Endothelial cell (in vitro differentiated cells): ENCODE results near the gene GLP2R. TPM values are rescaled to one million over a fixed set of nuclear protein-coding genes. Genes with fewer than 3 reads are reported as not detected.

Source experiments
- DNase-seq: peaks from one replicate; pipeline ENCODE4 v3.0.0; 2021; ENCODE audit warnings: low spot score
- H3K27ac Mint-ChIP-seq: one replicate; pipeline ENCODE4 v1.8.0; 2021; ENCODE audit warnings: mixed read lengths, inconsistent platforms; ENCODE audit not compliant: unreplicated experiment
- H3K27me3 Mint-ChIP-seq: one replicate; pipeline ENCODE4 v1.8.0; 2021; ENCODE audit warnings: mild to moderate bottlenecking, moderate library complexity, mixed read lengths, inconsistent platforms; ENCODE audit not compliant: unreplicated experiment
- H3K36me3 Mint-ChIP-seq: one replicate; pipeline ENCODE4 v1.8.0; 2021; ENCODE audit warnings: mild to moderate bottlenecking, low read depth, mixed read lengths, inconsistent platforms; ENCODE audit not compliant: unreplicated experiment
- H3K4me1 Mint-ChIP-seq: one replicate; pipeline ENCODE4 v1.8.0; 2021; ENCODE audit warnings: mild to moderate bottlenecking, mixed read lengths, inconsistent platforms; ENCODE audit not compliant: unreplicated experiment
- H3K4me3 Mint-ChIP-seq: one replicate; pipeline ENCODE4 v1.8.0; 2021; ENCODE audit warnings: mild to moderate bottlenecking, mixed read lengths, inconsistent platforms; ENCODE audit not compliant: unreplicated experiment
- H3K9me3 Mint-ChIP-seq: one replicate; pipeline ENCODE4 v1.8.0; 2021; ENCODE audit warnings: mixed read lengths, inconsistent platforms; ENCODE audit not compliant: unreplicated experiment
- CTCF ChIP-seq: fragments of 200-600 bp; sonication (generic); IDR thresholded peaks from one replicate; pipeline ENCODE4 v1.5.0; 2021; ENCODE audit warnings: antibody characterized with exemption; ENCODE audit not compliant: unreplicated experiment
- total RNA-seq: library from RNA; stranded (reverse); fragmentation: NEBNext Ultra II Directional; extraction: Animal tissue kit (Norgen Biotek cat#: 25700); gene quantifications from one replicate; pipeline ENCODE4 v1.2.1, GENCODE V29; 2021; ENCODE audit not compliant: unreplicated experiment

Gene GLP2R
- total RNA-seq, 1 donor from 2014 or later, result 0.15 TPM

DNA sequence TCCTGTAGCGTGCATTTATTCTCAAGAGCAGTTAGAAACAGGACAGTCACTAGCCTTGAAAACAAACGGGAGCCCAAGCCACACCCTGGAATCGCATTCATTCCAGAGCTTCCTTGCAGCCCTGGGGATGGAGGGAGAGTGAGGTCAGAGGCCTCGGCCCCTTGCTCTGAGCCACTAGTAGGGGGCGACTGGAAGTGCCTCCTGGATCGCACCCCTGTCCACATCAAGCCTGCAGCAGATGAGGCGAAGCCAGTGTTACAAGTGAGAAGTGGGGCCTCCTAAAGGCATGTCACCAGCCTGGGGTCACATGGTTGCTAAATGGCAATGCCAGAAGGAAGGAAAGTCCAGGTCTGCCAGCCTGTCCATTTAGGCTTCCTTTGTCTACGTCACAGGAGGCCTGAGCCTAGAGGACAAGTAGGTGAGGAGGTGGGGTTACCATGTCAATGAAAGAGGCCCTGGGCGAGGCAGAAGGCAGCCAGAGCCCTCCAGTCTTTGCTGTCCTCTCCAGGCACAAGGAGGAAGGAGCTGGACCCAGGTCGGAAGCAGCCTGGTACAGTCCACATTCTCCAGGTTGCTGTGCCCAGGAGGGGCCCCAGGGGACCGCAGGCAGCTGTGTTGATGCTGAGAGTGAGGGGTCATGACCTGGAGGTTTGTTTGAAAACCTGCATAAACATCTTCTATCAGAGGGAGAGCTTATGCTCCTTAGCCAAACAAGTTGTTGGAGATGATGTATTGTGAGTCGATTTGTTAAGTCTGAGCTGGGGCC lies 82.3 kb downstream of the GLP2R start:
- DNase-seq, result no peak
- no peak overlapping the region for H3K27ac Mint-ChIP-seq
- peaks cover 3% of the 10 kb centered on the region for H3K27me3 Mint-ChIP-seq
- H3K36me3 Mint-ChIP-seq, result no peaks in the 10 kb centered on the region
- H3K4me1 Mint-ChIP-seq, result no peaks in the 10 kb centered on the region
- H3K9me3 Mint-ChIP-seq, result no peaks in the 10 kb centered on the region
- no peak overlapping the region for H3K4me3 Mint-ChIP-seq
- no peak for TF ChIP-seq CTCF

- no peak for DNase-seq
- Mint-ChIP-seq H3K4me3 (no peak overlapping the region), H3K27ac (no peak overlapping the region), H3K27me3 (peaks cover 2% of the 10 kb centered on the region), H3K36me3 (no peaks in the 10 kb centered on the region), H3K9me3 (no peaks in the 10 kb centered on the region), H3K4me1 (no peaks in the 10 kb centered on the region)
- no peak for TF ChIP-seq CTCF
Measured at GRCh38 chr17:9908649-9909042, 82.9 kb downstream of the GLP2R start.

DNA sequence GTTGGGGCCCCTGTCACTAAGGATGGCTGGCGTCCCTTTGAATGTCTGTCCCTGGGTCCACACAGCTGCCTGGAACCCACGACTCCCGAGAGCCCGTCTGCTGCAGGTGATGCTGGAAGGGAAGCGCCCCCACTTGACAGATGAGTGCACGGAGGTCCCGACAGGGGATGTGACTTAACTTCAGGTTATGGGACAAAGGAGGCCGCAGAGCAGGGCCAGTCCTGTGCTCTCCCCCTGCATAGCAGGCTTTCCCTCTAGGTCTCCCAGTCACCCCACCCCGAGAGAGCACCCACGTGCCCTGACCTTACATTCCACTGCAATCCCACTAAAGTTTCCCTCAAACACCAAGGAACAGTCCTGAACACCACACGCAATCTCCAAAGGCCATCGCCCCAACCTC lies 85.4 kb downstream of the GLP2R start:
- no peaks in the 10 kb centered on the region for H3K4me1 Mint-ChIP-seq
- no peaks in the 10 kb centered on the region for H3K9me3 Mint-ChIP-seq
- H3K27ac Mint-ChIP-seq, result no peak overlapping the region
- no peak for DNase-seq
- peaks cover 3% of the 10 kb centered on the region for H3K27me3 Mint-ChIP-seq
- peaks cover 5% of the 10 kb centered on the region for H3K36me3 Mint-ChIP-seq
- no peak overlapping the region for H3K4me3 Mint-ChIP-seq
- no peak for TF ChIP-seq CTCF

DNA sequence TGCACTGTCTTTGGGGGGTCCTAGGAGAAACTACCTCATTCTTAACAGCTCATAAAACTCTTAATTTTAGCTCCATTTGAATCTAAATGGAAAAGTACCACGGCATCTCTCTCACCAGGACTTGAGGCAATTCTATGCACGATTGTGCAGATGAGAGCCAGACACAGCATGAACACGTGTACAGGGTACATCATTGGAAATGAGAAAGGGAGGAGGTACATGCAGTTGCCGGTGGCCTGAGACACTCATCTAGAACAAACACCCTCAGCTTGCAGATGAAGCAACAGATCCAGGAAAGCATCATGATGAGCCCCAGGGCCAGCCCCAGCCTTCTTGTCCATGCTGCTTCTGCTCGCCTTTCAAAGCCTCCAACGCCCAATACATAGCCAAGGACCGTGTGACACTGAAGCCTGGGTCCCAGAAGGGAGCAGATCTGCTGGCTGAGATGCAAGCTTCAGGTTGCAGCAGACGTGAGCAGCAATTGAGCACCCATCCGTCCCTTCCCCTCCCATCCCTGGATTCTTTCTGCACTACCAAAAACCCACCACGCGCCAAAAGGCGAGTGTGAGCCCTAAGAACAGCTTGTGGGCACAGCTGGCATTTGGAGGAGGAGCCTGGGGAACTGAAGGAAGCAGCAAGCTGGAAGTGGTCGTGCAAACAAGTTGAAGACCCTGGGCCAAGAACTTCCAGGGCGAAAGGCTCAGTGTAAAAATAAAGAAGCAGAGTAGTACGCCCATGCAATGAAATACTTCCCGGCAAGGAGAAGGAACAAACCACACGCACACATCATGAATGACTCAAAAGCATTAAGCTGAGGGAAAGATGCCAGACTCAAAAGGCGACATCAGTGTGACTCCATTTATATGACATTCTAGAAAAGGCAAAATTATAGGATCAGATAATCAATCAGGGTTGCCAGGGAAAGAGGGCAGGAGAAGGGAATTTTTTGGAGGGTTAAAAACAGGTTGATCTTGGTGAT lies 86.7 kb downstream of the GLP2R start:
- no peak overlapping the region for H3K27ac Mint-ChIP-seq
- H3K4me1 Mint-ChIP-seq, result no peaks in the 10 kb centered on the region
- no peak for DNase-seq
- peaks cover 6% of the 10 kb centered on the region for H3K36me3 Mint-ChIP-seq
- H3K4me3 Mint-ChIP-seq, result no peak overlapping the region
- peaks cover 3% of the 10 kb centered on the region for H3K27me3 Mint-ChIP-seq
- no peak for TF ChIP-seq CTCF
- H3K9me3 Mint-ChIP-seq, result no peaks in the 10 kb centered on the region
